HG03159 (cell line): Measurements from ENCODE around the gene FAM20A.
"Not testable (repeated sequence)": the region's sequence is repeated elsewhere in the genome, so short reads cannot be mapped to it uniquely, and the experiment has no call there.

Source experiments
- ATAC-seq: cut with Tn5 transposase; IDR thresholded peaks from one replicate; pipeline ENCODE4 v1.9.1; 2021; ENCODE audit warnings: mild to moderate bottlenecking, moderate library complexity; ENCODE audit not compliant: unreplicated experiment

The FAM20A gene

DNA sequence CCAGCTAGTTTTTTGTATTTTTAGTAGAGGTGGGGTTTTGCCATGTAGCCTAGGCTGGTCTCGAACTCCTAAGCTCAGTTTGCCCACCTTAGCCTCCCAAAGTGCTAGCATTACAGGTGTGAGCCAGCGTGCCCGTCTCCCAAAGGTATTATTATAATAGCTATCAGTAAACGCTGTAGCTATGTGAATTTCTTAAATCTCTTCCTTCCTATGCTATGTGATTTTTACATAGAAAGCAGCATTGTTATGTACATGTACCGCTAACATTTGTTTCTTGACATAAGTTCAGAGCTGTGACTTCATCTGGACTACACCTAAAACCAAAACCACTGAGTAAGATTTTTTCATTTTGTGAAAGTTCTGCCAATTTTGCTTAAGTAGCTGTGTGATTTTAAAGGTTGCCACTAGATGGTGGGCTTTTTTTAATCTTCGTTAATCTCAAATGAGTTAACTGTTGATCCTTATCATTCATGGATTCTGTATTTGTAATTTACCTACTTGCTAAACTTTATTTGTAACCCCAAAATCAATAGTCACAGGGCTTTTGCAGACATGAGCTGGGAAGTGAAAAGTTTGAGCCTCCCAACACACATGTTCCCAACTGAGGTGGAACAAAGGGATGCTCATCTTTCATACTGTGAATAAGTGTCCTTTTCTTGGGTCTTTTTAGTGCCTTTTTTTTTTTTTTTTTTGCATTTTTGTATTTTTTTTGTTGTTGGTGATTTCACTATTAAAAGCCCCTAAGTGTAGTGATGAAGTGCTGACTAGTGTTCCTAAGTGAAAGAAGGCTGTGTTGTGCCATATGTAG, 67.1 kb downstream of the FAM20A start:
- ATAC-seq: no peak

DNA sequence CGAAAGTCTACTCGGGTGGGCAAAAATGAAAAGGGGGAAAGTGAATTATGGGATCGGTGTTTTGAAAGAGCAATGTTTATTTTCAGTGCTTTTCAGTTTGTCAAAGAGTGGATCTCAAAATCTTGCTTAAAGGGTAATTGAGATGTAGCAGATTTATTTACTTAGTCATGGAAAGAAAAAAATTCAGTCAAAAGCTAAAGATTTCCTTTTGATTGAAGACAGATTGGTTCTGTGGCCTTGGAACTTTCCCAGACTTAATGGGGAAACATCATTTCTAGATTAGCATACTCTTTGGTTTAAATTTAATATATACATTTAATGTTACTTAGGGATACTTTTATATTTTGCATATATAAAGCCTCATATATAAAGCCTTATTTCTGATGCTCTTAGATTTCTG, 68.3 kb downstream of the FAM20A start:
- ATAC-seq: no peak

DNA sequence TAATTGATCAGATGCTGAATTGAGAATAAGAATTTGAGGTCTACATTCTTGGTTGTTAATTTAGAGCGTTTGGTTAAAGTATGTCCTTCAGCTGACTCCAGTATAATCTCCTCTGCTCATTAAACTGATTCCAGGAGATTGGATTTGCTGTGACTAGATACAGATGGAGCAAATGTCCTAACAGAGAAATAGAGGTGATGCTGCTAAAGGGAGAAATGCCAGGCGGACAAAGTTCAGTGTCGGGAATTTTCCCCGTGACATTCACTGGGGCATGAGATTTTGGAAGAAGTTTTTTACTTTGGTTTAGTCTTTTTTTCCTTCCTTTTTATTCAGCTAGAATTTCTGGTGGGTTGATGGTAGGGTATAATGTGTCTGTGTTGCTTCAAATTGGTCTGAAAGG, 69.9 kb downstream of the FAM20A start:
- no peak for ATAC-seq

DNA sequence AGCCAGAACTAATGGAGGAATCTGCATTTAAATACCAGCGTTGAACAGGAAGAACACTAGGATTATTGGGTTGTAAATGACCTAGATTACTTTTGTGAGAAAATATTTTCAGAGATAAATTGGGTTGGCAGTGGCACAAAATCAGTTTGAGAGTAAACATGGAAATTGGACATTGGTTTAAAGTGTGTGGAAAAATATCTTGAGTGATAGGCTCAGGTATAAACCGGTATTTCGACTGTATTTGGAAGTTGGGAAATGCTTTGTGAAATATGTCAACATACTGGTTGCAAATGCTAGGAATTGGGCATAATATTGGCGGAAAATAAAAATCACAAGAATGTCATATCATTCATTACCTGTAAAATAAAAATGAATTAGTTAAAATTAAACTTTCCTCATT, 73.9 kb downstream of the FAM20A start:
- no peak for ATAC-seq

DNA sequence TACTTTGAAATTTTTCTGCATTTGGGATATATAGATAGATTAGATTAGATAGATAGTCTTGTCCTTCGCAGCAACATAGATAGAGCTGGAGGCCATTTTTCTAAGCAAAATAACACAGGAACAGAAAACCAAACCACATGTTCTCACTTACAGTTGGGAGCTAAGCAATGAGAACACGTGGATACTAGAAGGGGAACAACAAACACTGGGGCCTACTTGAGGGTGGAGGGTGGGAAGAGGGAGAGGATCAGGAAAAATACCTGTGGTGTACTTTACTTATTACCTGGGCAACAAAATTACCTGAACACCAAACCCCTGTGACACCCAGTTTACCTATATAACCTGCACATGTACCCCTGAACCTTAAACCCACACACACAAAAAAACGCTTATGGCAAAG, 74.6 kb downstream of the FAM20A start:
- ATAC-seq: no peak

DNA sequence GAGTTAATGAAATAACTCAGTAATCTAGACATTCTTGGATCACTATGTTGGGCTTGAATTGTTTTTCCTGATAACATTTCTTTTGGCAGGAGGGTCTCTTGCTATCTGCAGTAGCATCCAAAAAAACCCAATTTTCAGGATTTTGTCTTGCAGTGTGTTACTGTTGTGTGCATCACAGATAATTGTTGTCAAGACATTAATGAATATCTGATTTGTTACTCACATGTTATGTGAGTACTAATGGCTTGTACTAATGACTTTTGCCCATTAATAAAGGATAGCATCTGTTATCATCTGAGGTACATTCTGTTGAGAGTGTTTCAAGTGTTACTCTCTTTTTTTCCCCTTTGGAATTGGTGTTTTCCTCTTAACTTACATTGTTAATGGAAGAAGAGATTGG, 78.9 kb downstream of the FAM20A start:
- ATAC-seq: no peak

DNA sequence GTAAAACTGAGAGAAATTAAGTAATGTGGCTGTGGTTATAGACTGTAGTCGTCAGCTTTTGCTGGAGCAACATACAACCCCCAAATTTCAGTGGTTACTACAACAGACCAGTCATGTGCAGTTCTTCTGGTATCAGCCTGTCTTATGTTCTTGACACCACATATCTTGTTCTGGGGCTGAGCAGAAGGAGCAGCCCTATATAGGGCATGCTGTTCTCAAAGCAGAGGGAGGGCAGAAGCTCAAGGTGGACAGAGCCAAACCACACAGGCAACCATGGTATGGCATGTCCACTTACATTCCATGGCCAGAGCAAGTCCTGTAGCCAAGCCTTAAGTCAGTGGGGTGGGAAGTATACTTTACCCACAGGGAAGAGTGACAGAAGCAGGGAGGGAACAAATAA, 81.3 kb downstream of the FAM20A start:
- ATAC-seq: no peak

DNA sequence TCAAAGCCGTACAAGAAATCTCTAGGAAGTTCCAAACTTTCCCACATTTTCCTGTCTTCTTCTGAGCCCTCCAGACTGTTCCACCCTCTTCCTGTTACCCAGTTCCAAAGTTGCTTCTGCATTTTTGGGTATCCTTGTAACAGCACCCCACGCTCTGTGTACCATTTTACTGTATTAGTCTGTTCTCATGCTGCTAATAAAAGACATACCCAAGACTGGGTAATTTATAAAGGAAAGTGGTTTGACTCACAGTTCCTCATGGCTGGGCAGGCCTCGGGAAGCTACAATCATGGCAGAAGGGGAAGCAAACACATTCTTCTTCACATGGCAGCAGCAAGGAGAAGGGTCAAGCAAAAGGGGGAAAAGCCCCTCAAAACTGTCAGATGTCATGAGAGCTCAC, 82.1 kb downstream of the FAM20A start:
- ATAC-seq: not testable (repeated sequence)

DNA sequence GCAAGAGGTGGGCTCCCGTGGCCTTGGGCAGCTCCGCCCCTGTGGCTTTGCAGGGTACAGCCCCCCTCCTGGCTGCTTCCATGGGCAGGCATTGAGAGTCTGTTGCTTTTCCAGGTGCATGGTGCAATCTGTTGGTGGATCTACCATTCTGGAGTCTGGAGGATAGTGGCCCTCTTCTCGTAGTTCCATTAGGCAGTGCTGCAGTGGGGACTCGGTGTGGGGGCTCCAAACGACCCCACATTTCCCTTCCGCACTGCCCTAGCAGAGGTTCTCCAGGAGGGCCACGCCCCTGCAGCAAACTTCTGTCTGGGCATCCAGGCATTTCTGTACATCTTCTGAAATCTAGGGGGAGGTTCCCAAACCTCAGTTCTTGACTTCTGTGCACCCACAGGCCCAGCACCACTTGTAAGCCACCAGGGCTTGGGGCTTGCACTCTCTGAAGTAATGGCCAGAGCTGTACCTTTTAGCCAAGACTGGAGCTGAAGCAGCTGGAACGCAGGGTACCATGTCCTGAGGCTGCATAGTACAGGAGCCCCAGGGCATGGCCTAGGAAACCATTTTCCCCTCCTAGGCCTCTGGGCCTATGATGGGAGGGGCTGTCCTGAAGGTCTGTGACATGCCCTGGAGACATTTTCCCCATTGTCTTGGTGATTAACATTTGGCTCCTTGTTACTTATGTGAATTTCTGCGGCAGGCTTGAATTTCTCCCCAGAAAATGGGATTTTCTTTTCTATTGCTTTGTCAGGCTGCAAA, 82.9 kb downstream of the FAM20A start:
- no peak for ATAC-seq

DNA sequence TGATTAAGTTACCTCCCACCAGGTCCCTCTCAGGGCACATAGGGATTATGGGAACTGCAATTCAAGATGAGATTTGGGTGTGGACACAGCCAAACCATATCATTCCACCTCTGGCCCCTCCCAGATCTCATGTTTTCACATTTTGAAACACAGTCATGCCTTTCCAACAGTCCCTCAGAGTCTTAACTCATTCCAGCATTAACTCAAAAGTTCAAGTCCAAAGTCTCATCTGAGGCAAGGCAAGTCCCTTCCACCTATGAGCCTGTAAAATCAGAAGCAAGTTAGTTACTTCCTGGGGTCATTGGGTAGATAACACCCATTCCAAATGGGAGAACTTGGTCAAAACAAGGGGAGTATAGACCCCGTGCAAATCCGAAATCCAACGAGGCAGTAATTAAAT, 83.6 kb downstream of the FAM20A start:
- not testable (repeated sequence) for ATAC-seq

DNA sequence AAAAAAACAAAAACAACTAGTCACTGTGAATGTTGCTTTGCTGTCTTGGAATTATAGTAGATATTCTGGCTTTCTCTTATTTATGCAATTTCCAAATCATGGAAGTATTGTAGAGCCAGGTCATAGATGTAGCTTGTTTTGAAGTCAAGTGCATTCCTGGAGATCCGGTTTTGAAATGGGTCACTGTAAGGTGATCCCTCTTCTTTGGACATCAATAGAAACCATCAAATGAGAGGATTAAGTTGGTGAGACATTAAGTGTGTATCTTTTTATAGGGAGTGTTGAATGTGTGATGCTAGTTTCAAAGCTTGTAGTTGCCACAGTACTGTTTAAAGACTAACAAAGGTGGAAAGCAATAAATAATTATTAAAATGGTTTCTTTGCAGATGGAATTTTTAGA, 84.4 kb downstream of the FAM20A start:
- ATAC-seq: no peak

DNA sequence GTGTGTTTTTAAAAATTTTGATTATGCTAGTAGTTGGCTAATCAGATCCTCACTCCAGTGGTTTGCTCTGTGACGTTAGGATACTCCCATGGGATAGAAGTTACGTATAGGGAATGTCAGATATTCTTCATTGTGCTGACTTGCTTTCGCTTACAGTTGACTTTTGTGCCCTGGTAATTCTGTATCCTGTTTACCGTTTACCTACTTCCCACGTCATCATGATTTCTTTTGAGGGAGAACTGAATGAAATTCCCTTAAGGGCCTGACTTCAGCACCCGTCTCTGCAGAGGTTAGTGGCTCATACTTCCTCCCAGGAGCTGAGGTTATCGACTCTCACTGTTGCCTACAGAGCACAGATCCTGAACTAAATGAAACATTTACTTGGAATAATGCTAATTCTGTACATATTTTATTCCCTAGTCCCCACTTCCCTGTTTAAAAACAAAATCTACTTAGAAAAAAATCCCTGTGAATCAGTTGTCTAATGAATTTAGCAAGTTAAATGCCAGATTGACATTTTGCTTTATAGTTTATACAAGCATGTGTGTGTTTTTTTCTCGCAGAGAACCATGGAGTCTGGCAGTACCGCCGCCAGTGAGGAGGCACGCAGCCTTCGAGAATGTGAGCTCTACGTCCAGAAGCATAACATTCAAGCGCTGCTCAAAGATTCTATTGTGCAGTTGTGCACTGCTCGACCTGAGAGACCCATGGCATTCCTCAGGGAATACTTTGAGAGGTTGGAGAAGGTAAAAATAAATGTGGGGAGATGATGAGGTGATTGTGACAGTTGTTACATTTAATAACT, 86.1 kb downstream of the FAM20A start:
- no peak for ATAC-seq

DNA sequence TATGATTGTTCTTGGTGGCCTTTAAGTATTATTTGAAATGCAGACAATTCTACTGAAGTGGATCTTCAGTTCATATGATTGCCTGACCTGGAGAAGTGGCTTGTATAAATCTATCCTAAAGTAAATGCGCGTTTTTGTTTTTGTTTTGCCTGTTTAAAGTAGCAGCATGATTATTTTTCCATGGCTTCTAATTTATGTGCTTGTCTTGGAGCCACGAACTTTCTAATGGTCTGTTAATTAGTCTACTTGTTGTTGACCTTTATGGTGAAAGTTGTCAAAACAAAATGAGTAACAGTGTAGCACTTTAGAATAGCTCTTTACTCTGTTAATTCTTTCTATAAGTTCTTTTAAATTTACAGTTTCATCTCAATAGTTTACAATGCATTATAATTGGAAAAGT, 87.2 kb downstream of the FAM20A start:
- no peak for ATAC-seq

DNA sequence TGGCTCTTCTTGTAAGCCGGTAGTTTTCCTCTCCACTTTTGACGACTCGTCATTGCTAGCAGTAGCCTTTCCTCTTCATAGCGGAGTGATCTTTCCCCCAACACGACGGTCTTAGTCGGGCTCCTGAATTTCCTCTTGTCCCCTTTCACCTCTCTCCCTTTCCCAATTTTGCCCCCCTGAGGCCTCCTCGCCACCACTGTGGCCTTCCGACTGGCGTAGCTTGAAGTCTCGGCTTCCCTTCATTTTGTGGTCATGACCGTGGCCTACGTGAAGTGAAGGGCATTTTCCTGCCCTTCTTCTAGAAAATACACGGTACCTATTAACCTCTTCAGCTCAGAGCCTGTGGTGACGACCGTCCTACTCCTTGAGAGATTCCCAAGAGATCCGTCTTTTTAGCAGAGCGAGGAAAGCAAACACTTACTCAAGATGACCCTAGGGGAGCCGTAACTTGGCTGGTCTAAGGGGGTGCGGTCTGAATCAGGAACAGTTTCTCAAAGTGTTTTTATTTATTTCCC, 88.2 kb downstream of the FAM20A start:
- no peak for ATAC-seq

DNA sequence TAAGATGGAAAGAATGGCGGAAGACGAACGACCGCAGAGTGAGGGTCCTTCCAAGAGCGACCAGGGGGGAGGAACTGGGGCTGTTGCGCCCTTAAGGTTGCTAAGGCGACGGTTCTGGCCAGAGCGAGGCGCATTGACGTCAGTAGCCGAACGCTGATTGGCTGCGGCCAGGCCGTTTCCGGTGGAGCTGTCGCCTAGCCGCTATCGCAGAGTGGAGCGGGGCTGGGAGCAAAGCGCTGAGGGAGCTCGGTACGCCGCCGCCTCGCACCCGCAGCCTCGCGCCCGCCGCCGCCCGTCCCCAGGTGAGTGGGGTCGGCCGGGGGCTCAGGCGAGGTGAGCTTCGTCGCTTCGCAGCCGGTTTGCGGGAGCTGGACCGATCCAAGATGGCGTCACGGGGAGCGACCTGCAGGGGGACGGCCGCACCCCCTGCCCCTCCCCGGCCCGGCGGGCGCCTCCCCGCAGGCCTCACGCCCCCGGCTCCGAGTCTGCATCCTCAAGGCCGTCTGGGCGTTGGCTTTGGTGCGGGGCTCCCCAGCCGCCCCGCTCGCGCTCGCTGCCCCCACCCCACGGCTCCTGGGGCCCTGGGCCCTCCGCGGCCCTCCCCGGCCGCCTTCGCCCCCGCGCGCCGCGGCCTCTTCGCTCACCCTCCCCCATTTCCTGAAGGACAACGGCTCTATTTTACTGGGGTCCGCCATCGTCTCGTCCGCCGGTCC, 88.8 kb downstream of the FAM20A start, which contains the start of gene PRKAR1A:
Gene PRKAR1A (plus strand): TSS at position 184 of the 713 bp plus-strand sequence. CDS start 2,970 bp downstream, outside the sequence.
- ATAC-seq: peak; percentile 92

DNA sequence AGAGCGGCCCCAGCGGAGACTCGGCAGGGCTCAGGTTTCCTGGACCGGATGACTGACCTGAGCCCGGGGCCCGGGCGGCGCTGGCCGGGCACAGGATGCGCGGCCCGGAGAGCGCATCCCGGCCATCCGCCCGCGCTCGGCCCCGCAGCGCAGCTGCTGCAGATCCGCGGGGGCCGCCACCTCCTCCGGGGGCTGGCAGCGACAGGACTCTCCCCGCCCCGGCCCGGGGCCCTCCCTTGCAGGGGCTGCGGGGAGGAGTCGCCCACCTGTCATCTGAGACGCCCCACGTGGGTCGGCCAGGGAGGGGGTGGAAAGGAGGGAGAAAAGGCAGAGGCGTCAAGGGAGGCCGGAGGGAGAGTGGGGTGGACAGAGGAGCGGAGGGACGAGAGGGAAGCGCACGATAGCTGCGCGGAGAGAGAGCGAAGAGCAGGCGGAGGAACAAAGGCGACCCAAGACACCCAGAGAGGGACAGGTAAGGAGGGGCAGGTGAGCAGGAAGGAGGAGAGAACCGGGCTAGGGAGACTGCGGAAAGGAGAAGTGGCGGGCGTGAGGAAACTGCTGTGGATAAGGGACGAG, 89.4 kb downstream of the FAM20A start:
- ATAC-seq: peak; percentile 45

DNA sequence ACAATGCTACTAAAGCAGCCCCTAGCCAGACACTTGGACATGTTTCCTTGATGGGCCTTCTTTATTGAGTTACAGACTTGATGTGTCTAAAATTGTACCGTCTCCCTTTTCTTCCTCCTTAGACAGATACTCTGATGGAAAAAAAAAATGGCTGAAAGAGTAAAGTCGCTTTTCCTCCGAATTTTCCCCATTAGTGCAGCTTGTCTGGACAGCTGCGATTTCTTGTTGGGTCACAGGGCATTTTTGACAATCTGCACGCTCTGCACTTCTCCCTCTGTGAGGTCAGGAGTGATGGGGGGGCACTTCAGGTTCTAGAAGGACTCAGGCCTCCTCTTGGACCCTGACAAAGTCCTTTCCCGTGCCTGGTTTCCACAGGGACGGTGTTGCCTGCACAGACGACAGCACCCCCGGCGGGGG, 89.9 kb downstream of the FAM20A start:
- no peak for ATAC-seq

DNA sequence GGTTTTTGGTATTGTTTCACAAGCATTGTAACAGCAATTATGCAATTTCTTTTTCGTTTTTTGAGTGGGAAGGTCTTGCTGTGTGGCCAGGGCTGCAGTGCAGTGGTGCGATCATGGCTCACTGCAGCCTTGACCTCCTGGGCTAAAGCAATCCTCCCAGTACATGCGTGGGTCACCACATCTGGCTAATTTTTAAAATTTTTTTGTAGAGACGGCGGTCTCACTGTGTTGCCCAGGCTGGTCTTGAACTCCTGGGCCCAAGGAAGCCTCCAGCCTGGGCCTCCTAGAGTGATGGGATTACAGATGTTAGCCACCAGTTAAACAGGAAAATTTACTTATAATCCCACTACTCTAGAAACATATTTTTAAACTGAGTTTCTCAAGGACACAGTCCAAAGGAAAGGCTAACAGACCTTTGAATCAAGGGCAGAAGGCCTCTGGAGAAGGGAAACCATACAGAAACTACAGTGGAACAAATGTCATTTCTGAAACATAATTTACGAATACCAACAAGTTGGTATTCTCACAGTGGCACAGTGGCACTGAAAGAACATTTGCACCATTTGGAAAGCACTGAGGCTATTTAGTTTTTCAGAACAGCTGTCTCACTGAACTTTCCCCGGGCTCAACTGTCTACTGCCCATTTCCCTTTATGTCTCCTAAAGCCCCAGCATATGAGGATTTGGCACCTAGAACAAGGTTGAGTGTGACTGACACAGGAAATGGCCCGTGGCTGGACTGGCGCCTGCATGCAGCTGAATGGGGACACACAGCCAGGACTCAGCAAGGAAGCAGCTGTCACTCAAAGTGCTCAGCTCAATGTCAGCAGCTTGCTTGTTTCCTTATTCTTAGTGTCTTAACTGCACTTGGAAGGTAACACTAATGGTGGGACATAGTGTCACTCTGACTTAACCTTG, 91.8 kb downstream of the FAM20A start:
- ATAC-seq: no peak

DNA sequence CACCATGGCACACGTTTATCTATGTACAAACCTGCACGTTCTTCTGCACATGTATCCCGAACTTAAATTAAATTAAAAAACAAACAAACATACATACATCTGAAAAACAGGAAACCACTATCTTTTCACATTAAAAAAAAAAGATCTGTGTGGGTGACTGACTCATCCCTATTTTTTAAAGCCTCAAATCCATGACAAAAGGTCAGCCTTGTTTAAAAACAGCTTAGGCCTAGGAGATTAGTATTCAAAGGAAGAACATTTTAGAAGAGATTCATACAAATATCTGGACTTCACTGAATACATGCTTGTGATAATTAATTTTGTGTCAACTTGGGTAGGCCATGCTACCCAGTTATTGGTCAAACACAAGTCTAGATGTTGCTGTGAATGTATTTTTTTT, 93.6 kb downstream of the FAM20A start:
- ATAC-seq: no peak
